Upper lobe of left lung (tissue), 6 donors: ENCODE results near the gene VWA8. TPM values are rescaled to one million over a fixed set of nuclear protein-coding genes. Genes with fewer than 3 reads are reported as not detected.

ENCODE experiments used
- ATAC-seq, 2 donors: fragments of 200-7000 bp; cut with Tn5 transposase; one replicate each; pipeline ENCODE4 v1.9.1; 2022; ENCODE audit warnings: mild to moderate bottlenecking in 2 of 2, moderate library complexity in 2 of 2; ENCODE audit not compliant: low FRiP score in 2 of 2
- DNase-seq, 2 donors: peaks; one replicate each; pipeline ENCODE4 v3.0.0-alpha.2; 2019 to 2020
- H3K27ac ChIP-seq, 4 donors: fragments of 200-600 bp; sonication (generic); one replicate each; pipeline ENCODE4 v1.5.1; 2016 to 2019
- H3K27me3 ChIP-seq, 4 donors: fragments of 200-600 bp; sonication (generic); one replicate each; pipeline ENCODE4 v1.5.1; 2017 to 2019
- H3K36me3 ChIP-seq, 4 donors: fragments of 200-600 bp; sonication (generic); one replicate each; pipeline ENCODE4 v1.5.1; 2016 to 2019
- H3K4me1 ChIP-seq, 4 donors: fragments of 200-600 bp; sonication (generic); one replicate each; pipeline ENCODE4 v1.5.1; 2018 to 2019
- H3K4me3 ChIP-seq, 4 donors: fragments of 200-600 bp; sonication (generic); one replicate each; pipeline ENCODE4 v1.5.1; 2017 to 2019; ENCODE audit warnings: mild to moderate bottlenecking in 2 of 4, moderate library complexity in 1 of 4
- H3K9me3 ChIP-seq, 4 donors: fragments of 200-600 bp; sonication (generic); one replicate each; pipeline ENCODE4 v1.5.1; 2018 to 2019
- CTCF ChIP-seq, 6 experiments: fragments of 450-650 bp in 4 of 6; fragments of 200-600 bp in 2 of 6; sonication (generic) in 2 of 6; IDR thresholded peaks; one replicate each; pipeline ENCODE4 v1.5.1; 2016 to 2019; ENCODE audit warnings: antibody characterized with exemption in 6 of 6
- EP300 ChIP-seq, 4 donors: sonication (generic); formaldehyde crosslinking; IDR thresholded peaks; one replicate each; pipeline ENCODE4 v1.5.1; 2017; ENCODE audit warnings: antibody characterized with exemption in 4 of 4, control low read depth in 2 of 4
- POLR2A ChIP-seq, 4 donors: fragments of 450-650 bp; IDR thresholded peaks; one replicate each; pipeline ENCODE4 v1.5.1; 2016 to 2017; ENCODE audit warnings: antibody characterized with exemption in 4 of 4, mild to moderate bottlenecking in 2 of 4
- POLR2AphosphoS5 ChIP-seq, 2 donors: sonication (generic); formaldehyde crosslinking; IDR thresholded peaks; one replicate each; pipeline ENCODE4 v1.5.1; 2017; ENCODE audit warnings: antibody characterized with exemption in 2 of 2
- WGBS, 2 donors: methylation state at CpG; one replicate each; pipeline ENCODE4 v1.1.5; 2017 to 2018; 5-methylcytosine and 5-hydroxymethylcytosine counted together
- total RNA-seq, 6 donors: library from RNA; depleted of rRNA in 4 of 6; stranded (reverse); fragments of >200 nt in 4 of 6; gene quantifications; one replicate each; pipeline versions ENCODE4 v1.1.0 to v1.2.1, GENCODE V29; 2016 to 2021
- donor health status: DM: no; HTN: no; CAD: no; lungs with moderate emphysema.
- donor health status: DM: no; HTN: yes; CAD: no; lungs with severe emphysema.

Gene VWA8
- total RNA-seq, 6 donors from 2014 or later, result 15.0 to 39.8 (median 16.9) TPM

- Histone ChIP-seq H3K36me3 (no peaks in the 10 kb centered on the region), H3K9me3 (no peaks in the 10 kb centered on the region), H3K27me3 (no peaks in the 10 kb centered on the region), H3K4me3 (no peak overlapping the region), H3K4me1 (peaks cover 0 to 3% (median 1%) of the 10 kb centered on the region in 4 donors), H3K27ac (no peak overlapping the region)
- TF ChIP-seq POLR2A (IDR thresholded peaks at IDR 0.05) (no peak), EP300 (IDR thresholded peaks at IDR 0.05) (no peak), POLR2AphosphoS5 (IDR thresholded peaks at IDR 0.05) (no peak), CTCF (IDR thresholded peaks at IDR 0.05) (no peak)
- no peak for ATAC-seq
- WGBS, 2 donors, result 66 to 86% methylated on average over 1 of the region's 1 CpG
- no peak for DNase-seq
Measured at GRCh38 chr13:41713405-41713804, 247.5 kb downstream of the VWA8 start.

DNA sequence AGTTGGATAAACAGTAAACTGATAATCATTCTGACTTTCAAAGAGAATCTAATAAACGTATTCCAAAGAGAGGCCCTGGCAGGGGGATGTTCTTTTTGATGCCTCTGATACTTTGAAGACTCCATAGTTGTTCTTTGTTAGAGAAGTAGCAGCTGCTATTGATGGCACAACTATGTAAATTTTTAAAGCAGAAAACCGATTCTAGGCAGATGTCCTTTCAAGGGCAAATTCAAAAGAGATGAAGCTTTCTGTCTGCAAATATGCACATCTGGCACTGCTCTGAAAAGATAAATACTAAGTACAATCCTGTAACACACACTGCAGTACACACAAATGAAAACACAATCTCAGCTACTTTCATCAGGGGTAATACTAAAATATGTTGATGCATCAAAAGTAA is 250.1 kb downstream of the VWA8 start:
- Histone ChIP-seq H3K9me3 (no peaks in the 10 kb centered on the region), H3K4me3 (no peak overlapping the region), H3K4me1 (peaks cover 0 to 12% (median 8%) of the 10 kb centered on the region in 4 donors), H3K27ac (no peak overlapping the region), H3K36me3 (no peaks in the 10 kb centered on the region), H3K27me3 (no peaks in the 10 kb centered on the region)
- 81 to 85% methylated on average over 2 of the region's 2 CpGs for WGBS, 2 donors
- no peak for ATAC-seq
- DNase-seq, result no peak
- TF ChIP-seq CTCF (IDR thresholded peaks at IDR 0.05) (no peak), EP300 (IDR thresholded peaks at IDR 0.05) (no peak), POLR2A (IDR thresholded peaks at IDR 0.05) (no peak), POLR2AphosphoS5 (IDR thresholded peaks at IDR 0.05) (no peak)

DNA sequence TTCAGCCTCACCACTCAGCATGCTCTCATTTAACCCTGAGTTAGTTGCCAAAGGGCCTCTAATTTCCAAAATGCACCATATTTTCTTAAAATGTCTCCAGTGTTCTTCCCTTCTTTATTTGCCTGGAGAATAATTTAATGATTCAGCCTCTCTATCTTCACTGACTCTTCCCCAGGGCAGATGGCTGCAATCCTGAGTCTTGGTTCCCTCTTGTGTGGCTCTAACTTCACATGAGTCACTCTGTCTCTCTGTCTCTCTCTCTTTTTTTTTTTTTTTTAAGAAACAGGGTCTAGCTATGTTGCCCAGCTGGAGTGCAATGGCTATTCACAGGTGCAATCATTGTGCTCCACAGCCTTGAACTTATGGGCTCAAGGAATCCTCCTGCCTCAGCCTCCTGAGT is 251.4 kb downstream of the VWA8 start:
- H3K4me3 ChIP-seq, result no peak overlapping the region
- H3K27ac ChIP-seq, result peak overlapping the region in 1 of 4 donors; percentile 12
- H3K9me3 ChIP-seq, result no peaks in the 10 kb centered on the region
- no peak for ATAC-seq
- H3K4me1 ChIP-seq, result peaks cover 0 to 12% (median 8%) of the 10 kb centered on the region in 4 donors
- DNase-seq, result no peak
- H3K27me3 ChIP-seq, result no peaks in the 10 kb centered on the region
- H3K36me3 ChIP-seq, result no peaks in the 10 kb centered on the region
- TF ChIP-seq CTCF (IDR thresholded peaks at IDR 0.05) (no peak), POLR2AphosphoS5 (IDR thresholded peaks at IDR 0.05) (no peak), EP300 (IDR thresholded peaks at IDR 0.05) (no peak), POLR2A (IDR thresholded peaks at IDR 0.05) (no peak)

DNA sequence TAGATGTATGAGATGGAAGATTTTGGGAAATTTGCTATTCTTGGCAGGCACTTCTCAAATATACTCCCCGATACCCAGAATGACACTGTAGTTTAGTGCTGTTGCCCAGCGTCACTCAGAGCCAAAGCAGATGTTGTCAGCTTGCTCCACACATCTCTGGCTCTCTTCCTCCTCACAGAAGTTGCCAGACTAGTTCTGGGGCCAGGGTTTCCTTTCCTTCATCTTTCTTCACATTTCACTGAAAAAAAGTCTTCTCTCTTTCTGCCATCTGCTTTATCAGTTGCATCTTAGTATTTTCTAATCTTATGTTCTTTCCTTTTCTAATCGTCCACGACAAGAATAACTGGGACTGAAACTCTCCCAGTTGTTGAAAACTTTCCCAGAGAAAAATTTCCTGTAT is 252.2 kb downstream of the VWA8 start:
- Histone ChIP-seq H3K36me3 (no peaks in the 10 kb centered on the region), H3K27ac (peak overlapping the region in 1 of 4 donors; percentile 12), H3K27me3 (no peaks in the 10 kb centered on the region), H3K9me3 (no peaks in the 10 kb centered on the region), H3K4me1 (peaks cover 0 to 12% (median 8%) of the 10 kb centered on the region in 4 donors), H3K4me3 (no peak overlapping the region)
- 60 to 62% methylated on average over 4 of the region's 4 CpGs for WGBS, 2 donors
- DNase-seq (peak in 1 of 2 donors; percentile 24), ATAC-seq (peak in 1 of 2 donors; percentile 63)
- TF ChIP-seq CTCF (IDR thresholded peaks at IDR 0.05), result no peak
- TF ChIP-seq POLR2AphosphoS5 (IDR thresholded peaks at IDR 0.05), result no peak
- TF ChIP-seq EP300 (IDR thresholded peaks at IDR 0.05), result no peak
- no peak for TF ChIP-seq POLR2A (IDR thresholded peaks at IDR 0.05)

DNA sequence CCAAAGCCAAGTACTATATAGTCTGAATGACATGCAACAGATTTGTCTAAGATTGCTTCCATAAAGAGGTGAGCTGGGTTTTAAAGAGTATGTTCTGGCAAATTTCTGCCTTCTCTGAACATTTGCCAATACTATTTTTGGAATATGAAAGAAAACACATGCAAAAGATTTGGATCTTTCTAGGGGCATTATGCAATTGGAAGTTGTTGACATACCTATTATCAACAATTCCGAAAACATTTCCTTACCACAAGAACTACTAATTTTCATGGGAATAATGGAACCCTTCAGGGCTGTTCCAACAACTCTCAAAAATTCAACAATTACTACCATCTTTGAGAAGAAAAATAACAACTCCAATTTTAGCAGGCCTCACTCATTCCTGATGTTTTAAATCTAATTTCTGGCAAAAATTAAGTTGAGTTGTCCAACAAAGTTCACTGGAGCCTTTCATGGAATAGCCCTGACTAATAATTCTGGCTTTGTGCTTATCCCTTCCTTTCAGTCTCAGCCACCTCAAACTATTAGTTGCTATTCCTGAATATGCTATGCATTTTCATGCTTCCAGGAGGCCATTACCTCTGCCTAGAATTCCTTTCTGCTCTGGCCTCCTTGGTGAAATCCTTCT is 253.6 kb downstream of the VWA8 start:
- no peak for DNase-seq
- WGBS, 2 donors, result 35 to 55% methylated on average over 1 of the region's 1 CpG
- Histone ChIP-seq H3K27me3 (no peaks in the 10 kb centered on the region), H3K4me3 (no peak overlapping the region), H3K27ac (peak overlapping the region in 1 of 4 donors; percentile 14), H3K9me3 (no peaks in the 10 kb centered on the region), H3K36me3 (no peaks in the 10 kb centered on the region), H3K4me1 (peaks cover 0 to 12% (median 8%) of the 10 kb centered on the region in 4 donors)
- no peak for TF ChIP-seq POLR2AphosphoS5 (IDR thresholded peaks at IDR 0.05)
- TF ChIP-seq CTCF (IDR thresholded peaks at IDR 0.05), result no peak
- peak in 1 of 2 donors; percentile 23 for ATAC-seq
